SK-N-SH (cell line): ENCODE measurements around the gene PPIH. TPM values are rescaled to one million over a fixed set of nuclear protein-coding genes. Genes with fewer than 3 reads are reported as not detected.

Source experiments
- CTCF ChIA-PET: fragments of 300-600, 350-600 bp; formaldehyde crosslinking; extraction: SDS; loops from one replicate; lab custom pipeline; 2021; lab: Yijun Ruan, JAX
- POLR2A ChIA-PET: fragments of 350-600 bp; sonication (Branson Sonifier 250); formaldehyde crosslinking; extraction: SDS; loops from one replicate; lab custom pipeline; 2020; ENCODE audit warnings: antibody characterized with exemption, inconsistent platforms; lab: Yijun Ruan, JAX
- DNase-seq: peaks from one replicate; pipeline ENCODE4 v3.0.0; 2012
- H2AFZ ChIP-seq: fragments of 200-600 bp; sonication (generic); 2 replicates; pipeline ENCODE4 v1.8.1; 2016; ENCODE audit warnings: antibody characterized with exemption, mild to moderate bottlenecking, low read depth
- H3F3A ChIP-seq: fragments of 200-600 bp; sonication (generic); replicated peaks from 2 replicates; pipeline ENCODE3; 2016; ENCODE audit warnings: antibody characterized with exemption, mild to moderate bottlenecking; ENCODE audit not compliant: insufficient read depth
- H3K27ac ChIP-seq, 2 experiments: fragments of 200-500 bp in 1 of 2; fragments of 200-600 bp in 1 of 2; sonication (Bioruptor generic) in 1 of 2; sonication (generic), shearing (Covaris generic) in 1 of 2; 2 replicates each; pipeline versions ENCODE4 v1.5.1 to v1.6.1; 2014 to 2016; ENCODE audit warnings: low read depth in 2 of 2, inconsistent platforms in 1 of 2, low read length in 1 of 2, mild to moderate bottlenecking in 1 of 2, mixed read lengths in 1 of 2
- H3K27me3 ChIP-seq: fragments of 200-600 bp; sonication (generic), shearing (Covaris generic); 2 replicates; pipeline ENCODE4 v1.6.1; 2016; ENCODE audit warnings: mixed run types; ENCODE audit not compliant: insufficient read depth
- H3K36me3 ChIP-seq, 2 experiments: fragments of 200-500 bp in 1 of 2; fragments of 200-600 bp in 1 of 2; sonication (Bioruptor generic) in 1 of 2; sonication (generic) in 1 of 2; replicated peaks in 1 of 2; 2 replicates each; pipeline versions ENCODE3 to v1.5.1; 2014 to 2016; ENCODE audit warnings: low read length in 1 of 2, mild to moderate bottlenecking in 1 of 2; ENCODE audit not compliant: insufficient read depth in 2 of 2, control insufficient read depth in 1 of 2
- H3K4me1 ChIP-seq, 2 experiments: fragments of 200-500 bp in 1 of 2; fragments of 200-600 bp in 1 of 2; sonication (Bioruptor generic) in 1 of 2; sonication (generic), shearing (Covaris generic) in 1 of 2; 2 replicates each; pipeline versions ENCODE4 v1.5.1 to v1.6.1; 2014 to 2016; ENCODE audit warnings: low read depth in 1 of 2, low read length in 1 of 2, mixed run types in 1 of 2; ENCODE audit not compliant: insufficient read depth in 2 of 2, control insufficient read depth in 1 of 2
- H3K4me2 ChIP-seq: fragments of 200-600 bp; sonication (generic), shearing (Covaris generic); 2 replicates; pipeline ENCODE4 v1.6.1; 2017; ENCODE audit warnings: mixed run types
- H3K4me3 ChIP-seq, 2 experiments: fragments of 200-500 bp in 1 of 2; fragments of 200-600 bp in 1 of 2; sonication (Bioruptor generic) in 1 of 2; sonication (generic), shearing (Covaris generic) in 1 of 2; 2 replicates each; pipeline versions ENCODE4 v1.5.1 to v1.8.1; 2014 to 2016; ENCODE audit warnings: low read depth in 2 of 2, inconsistent platforms in 1 of 2, low read length in 1 of 2, mild to moderate bottlenecking in 1 of 2, mixed read lengths in 1 of 2, moderate library complexity in 1 of 2
- H3K79me2 ChIP-seq: fragments of 200-600 bp; sonication (generic); 2 replicates; pipeline ENCODE4 v1.8.1; 2017; ENCODE audit warnings: mild to moderate bottlenecking; ENCODE audit not compliant: insufficient read depth
- H3K9ac ChIP-seq: fragments of 200-600 bp; sonication (generic); 2 replicates; pipeline ENCODE4 v1.6.1; 2017; ENCODE audit warnings: mixed run types
- H3K9me2 ChIP-seq: fragments of 200-600 bp; sonication (generic); 2 replicates; pipeline ENCODE4 v1.6.1; 2017; ENCODE audit warnings: mixed run types
- H3K9me3 ChIP-seq: fragments of 200-600 bp; sonication (generic); 2 replicates; pipeline ENCODE4 v1.6.1; 2017; ENCODE audit warnings: mixed run types, mild to moderate bottlenecking, moderate library complexity
- H4K20me1 ChIP-seq: fragments of 200-600 bp; sonication (generic); 2 replicates; pipeline ENCODE4 v1.6.1; 2017; ENCODE audit warnings: mild to moderate bottlenecking, mixed run types; ENCODE audit not compliant: insufficient read depth
- CHD2 ChIP-seq: fragments of 150-350 bp; IDR thresholded peaks from 2 replicates; pipeline ENCODE4 v1.6.1; 2018; ENCODE audit warnings: low read length; ENCODE audit not compliant: partially characterized antibody
- CTCF ChIP-seq: fragments of 200-600 bp; sonication (generic); IDR thresholded peaks from 2 replicates; pipeline ENCODE4 v1.6.1; 2017; ENCODE audit warnings: antibody characterized with exemption, mild to moderate bottlenecking, moderate library complexity
- ELF1 ChIP-seq: IDR thresholded peaks from 2 replicates; pipeline ENCODE4 v1.4.0; 2012
- EP300 ChIP-seq, 2 experiments: IDR thresholded peaks; 2 replicates each; pipeline versions ENCODE4 v1.4.0 to v1.6.1; 2012; ENCODE audit warnings: borderline replicate concordance in 1 of 2, low read depth in 1 of 2, low read length in 1 of 2
- FOSL2 ChIP-seq: IDR thresholded peaks from 2 replicates; pipeline ENCODE4 v1.4.0; 2012; ENCODE audit warnings: low read depth, mild to moderate bottlenecking, moderate library complexity, borderline replicate concordance
- FOXJ3 ChIP-seq: sonication (generic); formaldehyde crosslinking; IDR thresholded peaks from 2 replicates; pipeline ENCODE4 v1.5.1; 2020; ENCODE audit warnings: mild to moderate bottlenecking, missing genetic modification reagents
- FOXM1 ChIP-seq: IDR thresholded peaks from 2 replicates; pipeline ENCODE4 v1.4.0; 2012; ENCODE audit warnings: low read depth, mild to moderate bottlenecking
- GATA2 ChIP-seq: sonication (generic); formaldehyde crosslinking; IDR thresholded peaks from 2 replicates; pipeline ENCODE4 v1.5.0; 2020; ENCODE audit warnings: mild to moderate bottlenecking, missing genetic modification reagents
- MEF2A ChIP-seq: IDR thresholded peaks from 2 replicates; pipeline ENCODE4 v1.4.0; 2012; ENCODE audit warnings: low read depth, borderline replicate concordance
- NRF1 ChIP-seq: IDR thresholded peaks from 2 replicates; pipeline ENCODE4 v1.6.1; 2012; ENCODE audit warnings: low read depth, mild to moderate bottlenecking, low read length
- RCOR1 ChIP-seq: fragments of 150-350 bp; IDR thresholded peaks from 2 replicates; pipeline ENCODE4 v1.6.1; 2017; ENCODE audit warnings: antibody characterized with exemption, low read length
- SMC3 ChIP-seq: IDR thresholded peaks from 2 replicates; pipeline ENCODE4 v1.6.1; 2012; ENCODE audit warnings: low read depth, low read length, improper control_type of control experiment
- USF2 ChIP-seq: fragments of 150-350 bp; IDR thresholded peaks from 2 replicates; pipeline ENCODE4 v1.6.1; 2017; ENCODE audit warnings: antibody characterized with exemption, low read length, low read depth, borderline replicate concordance
- YY1 ChIP-seq: IDR thresholded peaks from 2 replicates; pipeline ENCODE4 v1.4.0; 2012; ENCODE audit warnings: low read depth, mild to moderate bottlenecking
- polyA plus RNA-seq, 3 experiments: library from polyadenylated mRNA; depleted of rRNA; stranded (reverse); fragments of >200 nt; gene quantifications; 2 replicates each; pipeline ENCODE4 v1.2.3, GENCODE V29; 2012
- TF ChIP-seq, protein P1 (sequence below): IDR thresholded peaks from 2 replicates; pipeline ENCODE4 v1.6.1; 2012; ENCODE audit warnings: mild to moderate bottlenecking, low read depth, low read length, moderate library complexity
- TF ChIP-seq, protein P2 (sequence below): IDR thresholded peaks from 2 replicates; pipeline ENCODE4 v1.4.0; 2012; ENCODE audit warnings: low read depth, borderline replicate concordance

The PPIH gene
- polyA plus RNA-seq, 1 of the 3 experiments (the other 2 are of a cell fraction): 89.1 TPM

GRCh38 chr1:42674214-42674613, 16.0 kb downstream of the PPIH start:
- no peak overlapping the region for H2AFZ ChIP-seq
- no peak overlapping the region for H3K4me3 ChIP-seq
- no peak overlapping the region for H3K27ac ChIP-seq
- H3K36me3 ChIP-seq: peaks cover 9 to 26% of the 10 kb centered on the region in 2 experiments
- H4K20me1 ChIP-seq: no peaks in the 10 kb centered on the region
- H3K9me3 ChIP-seq: no peaks in the 10 kb centered on the region
- POLR2A ChIA-PET: interaction anchor here (1.3 kb wide), 1 partner anchor 8 kb away, joined by 3 read pairs; the partner anchor contains the start of gene YBX1
- H3K4me2 ChIP-seq: no peak overlapping the region
- no peaks in the 10 kb centered on the region for H3K9me2 ChIP-seq
- no peaks in the 10 kb centered on the region for H3F3A ChIP-seq
- CTCF ChIA-PET: interaction anchor here (1.5 kb wide), 1 partner anchor 16 kb away, joined by 5 read pairs; the partner anchor contains the start of gene PPIH
- no peak overlapping the region for H3K9ac ChIP-seq
- no peak for DNase-seq
- no peaks in the 10 kb centered on the region for H3K79me2 ChIP-seq
- no peaks in the 10 kb centered on the region for H3K4me1 ChIP-seq
- H3K27me3 ChIP-seq: no peaks in the 10 kb centered on the region
- TF ChIP-seq SMC3 (no peak), MEF2A (no peak), YY1 (no peak), CHD2 (no peak), FOXJ3 (CRISPR knock-in tag) (no peak), ELF1 (no peak), GATA2 (no peak), NRF1 (no peak), FOSL2 (no peak), FOXM1 (no peak), EP300 (IDR thresholded peaks at IDR 0.05; ENCODE audit: borderline replicate concordance in 1 of 2, low read depth in 1 of 2, low read length in 1 of 2) (no peak), USF2 (no peak), RCOR1 (no peak), CTCF (no peak)
- TF ChIP-seq, protein P1, sequence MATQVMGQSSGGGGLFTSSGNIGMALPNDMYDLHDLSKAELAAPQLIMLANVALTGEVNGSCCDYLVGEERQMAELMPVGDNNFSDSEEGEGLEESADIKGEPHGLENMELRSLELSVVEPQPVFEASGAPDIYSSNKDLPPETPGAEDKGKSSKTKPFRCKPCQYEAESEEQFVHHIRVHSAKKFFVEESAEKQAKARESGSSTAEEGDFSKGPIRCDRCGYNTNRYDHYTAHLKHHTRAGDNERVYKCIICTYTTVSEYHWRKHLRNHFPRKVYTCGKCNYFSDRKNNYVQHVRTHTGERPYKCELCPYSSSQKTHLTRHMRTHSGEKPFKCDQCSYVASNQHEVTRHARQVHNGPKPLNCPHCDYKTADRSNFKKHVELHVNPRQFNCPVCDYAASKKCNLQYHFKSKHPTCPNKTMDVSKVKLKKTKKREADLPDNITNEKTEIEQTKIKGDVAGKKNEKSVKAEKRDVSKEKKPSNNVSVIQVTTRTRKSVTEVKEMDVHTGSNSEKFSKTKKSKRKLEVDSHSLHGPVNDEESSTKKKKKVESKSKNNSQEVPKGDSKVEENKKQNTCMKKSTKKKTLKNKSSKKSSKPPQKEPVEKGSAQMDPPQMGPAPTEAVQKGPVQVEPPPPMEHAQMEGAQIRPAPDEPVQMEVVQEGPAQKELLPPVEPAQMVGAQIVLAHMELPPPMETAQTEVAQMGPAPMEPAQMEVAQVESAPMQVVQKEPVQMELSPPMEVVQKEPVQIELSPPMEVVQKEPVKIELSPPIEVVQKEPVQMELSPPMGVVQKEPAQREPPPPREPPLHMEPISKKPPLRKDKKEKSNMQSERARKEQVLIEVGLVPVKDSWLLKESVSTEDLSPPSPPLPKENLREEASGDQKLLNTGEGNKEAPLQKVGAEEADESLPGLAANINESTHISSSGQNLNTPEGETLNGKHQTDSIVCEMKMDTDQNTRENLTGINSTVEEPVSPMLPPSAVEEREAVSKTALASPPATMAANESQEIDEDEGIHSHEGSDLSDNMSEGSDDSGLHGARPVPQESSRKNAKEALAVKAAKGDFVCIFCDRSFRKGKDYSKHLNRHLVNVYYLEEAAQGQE: no peak
- TF ChIP-seq, protein P2, sequence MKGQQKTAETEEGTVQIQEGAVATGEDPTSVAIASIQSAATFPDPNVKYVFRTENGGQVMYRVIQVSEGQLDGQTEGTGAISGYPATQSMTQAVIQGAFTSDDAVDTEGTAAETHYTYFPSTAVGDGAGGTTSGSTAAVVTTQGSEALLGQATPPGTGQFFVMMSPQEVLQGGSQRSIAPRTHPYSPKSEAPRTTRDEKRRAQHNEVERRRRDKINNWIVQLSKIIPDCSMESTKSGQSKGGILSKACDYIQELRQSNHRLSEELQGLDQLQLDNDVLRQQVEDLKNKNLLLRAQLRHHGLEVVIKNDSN: no peak
